Sigmoid colon (tissue), 7 donors: ENCODE results near the gene C11orf21. TPM values are rescaled to one million over a fixed set of nuclear protein-coding genes. Genes with fewer than 3 reads are reported as not detected.

Source experiments
- DNase-seq: peaks from one replicate; pipeline ENCODE4 v3.0.0-alpha.2; 2019
- H3K27ac ChIP-seq, 4 donors: fragments of 200-600 bp; sonication (generic); one replicate each; pipeline ENCODE4 v1.5.1; 2016 to 2019; ENCODE audit warnings: mild to moderate bottlenecking in 1 of 4
- H3K27me3 ChIP-seq, 3 donors: fragments of 200-600 bp; sonication (generic); one replicate each; pipeline ENCODE4 v1.5.1; 2019; ENCODE audit warnings: mild to moderate bottlenecking in 1 of 3
- H3K36me3 ChIP-seq, 4 donors: fragments of 200-600 bp; sonication (generic); one replicate each; pipeline ENCODE4 v1.5.1; 2016 to 2019
- H3K4me1 ChIP-seq, 4 donors: fragments of 200-600 bp; sonication (generic); one replicate each; pipeline ENCODE4 v1.5.1; 2017 to 2019
- H3K4me3 ChIP-seq, 4 donors: fragments of 200-600 bp; sonication (generic); one replicate each; pipeline ENCODE4 v1.5.1; 2017 to 2019; ENCODE audit warnings: mild to moderate bottlenecking in 2 of 4, moderate library complexity in 1 of 4
- H3K9me3 ChIP-seq, 4 donors: fragments of 200-600 bp in 3 of 4; sonication (generic) in 3 of 4; one replicate each; pipeline versions ENCODE4 v1.5.1 to v1.6.1; 2013 to 2019
- EP300 ChIP-seq, 4 donors: sonication (generic); formaldehyde crosslinking; IDR thresholded peaks; one replicate each; pipeline ENCODE4 v1.6.1; 2017; ENCODE audit warnings: antibody characterized with exemption in 4 of 4
- POLR2A ChIP-seq, 2 donors: fragments of 450-650 bp; IDR thresholded peaks; one replicate each; pipeline ENCODE4 v1.6.1; 2016; ENCODE audit warnings: antibody characterized with exemption in 2 of 2, mild to moderate bottlenecking in 2 of 2, moderate library complexity in 2 of 2
- POLR2AphosphoS5 ChIP-seq, 4 donors: sonication (generic); formaldehyde crosslinking; IDR thresholded peaks; one replicate each; pipeline ENCODE4 v1.6.1; 2017; ENCODE audit warnings: antibody characterized with exemption in 4 of 4
- WGBS, 2 donors: extraction: QIAGEN DNeasy Blood & Tissue Kit; methylation state at CpG; one replicate each; pipeline ENCODE4 v1.1.7; 2013; 5-methylcytosine and 5-hydroxymethylcytosine counted together
- intact Hi-C: fragments of 100-400 bp; cut with DNase I; formaldehyde crosslinking; loops from one replicate; pipeline ENCODE4 v1.15.1; 2023
- polyA plus RNA-seq, 3 donors: library from polyadenylated mRNA; stranded (reverse); fragments of 200-250 nt; gene quantifications; one replicate each; pipeline ENCODE4 v1.2.3, GENCODE V29; 2013
- total RNA-seq, 4 donors: library from RNA; depleted of rRNA; stranded (reverse); fragments of >200 nt; gene quantifications; one replicate each; pipeline ENCODE4 v1.1.0, GENCODE V29; 2016
- TF ChIP-seq, protein P1 (sequence below), 4 experiments: fragments of 450-650 bp in 3 of 4; fragments of 200-600 bp in 1 of 4; IDR thresholded peaks; one replicate each; pipeline ENCODE4 v1.5.1; 2016 to 2019; ENCODE audit warnings: antibody characterized with exemption in 4 of 4, mild to moderate bottlenecking in 3 of 4, moderate library complexity in 2 of 4
- donor health status: healthy with polysubstance abuse.
- donor health status: Bipolar disorder and iron deficiency.
- donor health status: healthy.

Gene C11orf21
- total and polyA plus RNA-seq, 7 donors = 0.68 to 6.2 (median 0.71) TPM; not detected in 4

DNA sequence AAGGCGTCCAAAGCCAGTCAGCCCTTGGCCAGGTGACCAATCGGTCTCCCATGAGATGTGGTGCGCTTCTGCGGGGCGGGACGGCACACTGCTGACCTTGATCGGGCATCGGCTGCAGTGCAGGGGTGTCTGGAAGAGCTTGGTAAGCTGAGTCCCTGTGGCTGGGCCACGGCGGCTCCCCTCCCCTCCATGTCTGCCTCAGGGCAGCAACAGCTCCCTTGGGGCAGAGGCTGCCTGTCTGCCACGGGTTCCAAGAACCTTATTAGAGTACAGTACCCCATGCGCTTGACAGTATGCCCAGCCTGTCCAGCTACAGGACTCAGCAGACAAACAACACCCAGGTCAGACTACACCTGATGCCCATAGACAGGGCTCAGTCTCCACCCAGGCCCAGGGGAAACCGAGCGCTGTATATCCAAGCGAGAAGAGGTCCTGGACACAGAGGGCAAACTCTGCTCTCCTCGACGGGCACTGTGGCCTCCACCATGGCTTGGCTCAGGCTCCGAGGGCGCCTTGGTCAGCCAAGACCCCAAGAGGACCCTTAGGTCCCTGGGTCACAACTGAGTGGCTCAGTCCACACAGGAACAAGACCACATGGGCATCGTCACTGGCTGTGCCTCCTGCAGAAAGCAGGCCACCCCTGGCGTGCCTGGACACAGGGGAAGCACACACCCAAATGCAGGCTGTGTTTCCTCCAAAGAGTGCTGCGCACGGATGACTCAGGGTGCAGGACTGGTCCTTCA, 19.0 kb upstream of the C11orf21 start:
- DNase-seq = no peak
- TF ChIP-seq, protein P1, sequence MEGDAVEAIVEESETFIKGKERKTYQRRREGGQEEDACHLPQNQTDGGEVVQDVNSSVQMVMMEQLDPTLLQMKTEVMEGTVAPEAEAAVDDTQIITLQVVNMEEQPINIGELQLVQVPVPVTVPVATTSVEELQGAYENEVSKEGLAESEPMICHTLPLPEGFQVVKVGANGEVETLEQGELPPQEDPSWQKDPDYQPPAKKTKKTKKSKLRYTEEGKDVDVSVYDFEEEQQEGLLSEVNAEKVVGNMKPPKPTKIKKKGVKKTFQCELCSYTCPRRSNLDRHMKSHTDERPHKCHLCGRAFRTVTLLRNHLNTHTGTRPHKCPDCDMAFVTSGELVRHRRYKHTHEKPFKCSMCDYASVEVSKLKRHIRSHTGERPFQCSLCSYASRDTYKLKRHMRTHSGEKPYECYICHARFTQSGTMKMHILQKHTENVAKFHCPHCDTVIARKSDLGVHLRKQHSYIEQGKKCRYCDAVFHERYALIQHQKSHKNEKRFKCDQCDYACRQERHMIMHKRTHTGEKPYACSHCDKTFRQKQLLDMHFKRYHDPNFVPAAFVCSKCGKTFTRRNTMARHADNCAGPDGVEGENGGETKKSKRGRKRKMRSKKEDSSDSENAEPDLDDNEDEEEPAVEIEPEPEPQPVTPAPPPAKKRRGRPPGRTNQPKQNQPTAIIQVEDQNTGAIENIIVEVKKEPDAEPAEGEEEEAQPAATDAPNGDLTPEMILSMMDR (IDR thresholded peaks at IDR 0.05) = no peak
- intact Hi-C loops = no loop called here

DNA sequence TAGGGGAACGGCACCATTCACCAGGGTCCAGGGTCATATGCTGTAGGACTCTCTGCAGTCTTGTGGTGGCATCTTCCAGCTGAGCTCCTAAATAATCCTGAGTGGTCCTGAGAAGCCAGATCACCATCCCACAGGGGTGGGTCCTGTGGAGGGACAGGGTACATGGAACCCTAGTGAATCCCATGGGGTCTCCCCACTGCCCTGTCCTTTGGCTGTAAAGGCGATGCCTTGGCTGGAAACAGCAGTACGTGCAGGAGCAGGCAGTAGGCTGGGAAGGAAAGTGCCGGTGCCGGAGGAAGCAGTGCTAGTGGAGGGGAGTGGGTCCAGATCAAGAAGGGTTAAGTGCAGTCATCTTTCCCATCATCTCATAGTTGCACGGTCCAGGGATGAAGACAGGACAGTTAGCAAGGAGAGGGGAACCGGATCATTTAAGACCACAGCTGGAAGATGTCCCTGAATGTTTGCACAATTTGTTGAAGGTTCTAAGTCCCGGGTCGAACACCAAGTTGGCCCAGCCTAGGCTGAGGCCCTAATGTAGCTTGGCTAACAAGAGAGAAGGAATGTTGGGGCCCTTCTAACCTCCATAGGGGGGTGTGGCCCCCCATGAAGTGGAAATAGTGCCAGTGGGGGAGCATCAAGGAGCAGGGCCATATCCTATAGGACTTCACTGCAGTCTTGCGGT, 18.2 kb upstream of the C11orf21 start:
- peak; percentile 36 for DNase-seq

More for the DNA sequence above, 19.0 kb upstream of the C11orf21 start:
- Histone ChIP-seq H3K27ac (no peak overlapping the region), H3K27me3 (no peaks in the 10 kb centered on the region), H3K4me3 (no peak overlapping the region), H3K4me1 (peaks cover 0 to 7% (median under 1%) of the 10 kb centered on the region in 4 donors), H3K9me3 (peaks cover 0 to 3% (median 0%) of the 10 kb centered on the region in 4 donors), H3K36me3 (no peaks in the 10 kb centered on the region)
- whole genome bisulfite sequencing, 2 donors = 84 to 87% methylated on average over 23 of the region's 23 CpGs

DNA sequence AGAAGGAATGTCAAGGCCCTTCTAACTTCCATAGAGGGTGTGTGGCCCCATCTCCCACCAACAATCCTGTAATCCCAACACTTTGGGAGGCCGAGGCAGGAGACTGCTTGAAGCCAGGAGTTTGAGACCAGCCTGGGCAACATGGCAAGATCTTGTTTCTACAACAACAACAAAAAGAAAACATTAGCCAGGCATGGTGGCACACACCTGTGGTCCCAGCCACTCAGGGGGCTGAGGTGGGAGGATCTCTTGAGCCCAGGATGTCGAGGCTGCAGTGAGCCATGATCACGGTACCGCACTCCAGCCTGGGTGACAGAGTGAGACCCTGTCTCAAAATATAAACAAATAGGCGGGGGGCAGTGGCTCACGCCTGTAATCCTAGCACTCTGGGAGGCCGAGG, 17.0 kb upstream of the C11orf21 start:
- no peaks in the 10 kb centered on the region for H3K36me3 ChIP-seq
- no peak for TF ChIP-seq POLR2A (IDR thresholded peaks at IDR 0.05)
- no peak for TF ChIP-seq POLR2AphosphoS5 (IDR thresholded peaks at IDR 0.05)
- no peak for TF ChIP-seq EP300 (IDR thresholded peaks at IDR 0.05)
- TF ChIP-seq, protein P1 (IDR thresholded peaks at IDR 0.05) = no peak
- no peak for DNase-seq
- peaks cover 0 to 3% (median 0%) of the 10 kb centered on the region in 4 donors for H3K9me3 ChIP-seq
- intact Hi-C loops = no loop called here
- no peak overlapping the region for H3K27ac ChIP-seq
- no peaks in the 10 kb centered on the region for H3K27me3 ChIP-seq
- H3K4me1 ChIP-seq = peaks cover 0 to 24% (median 19%) of the 10 kb centered on the region in 4 donors
- WGBS, 2 donors = 90 to 94% methylated on average over 7 of the region's 7 CpGs
- no peak overlapping the region for H3K4me3 ChIP-seq

More for the DNA sequence above, 18.2 kb upstream of the C11orf21 start:
- Histone ChIP-seq H3K36me3 (no peaks in the 10 kb centered on the region), H3K27ac (no peak overlapping the region), H3K4me3 (no peak overlapping the region), H3K27me3 (no peaks in the 10 kb centered on the region), H3K9me3 (peaks cover 0 to 3% (median 0%) of the 10 kb centered on the region in 4 donors), H3K4me1 (peaks cover 0 to 12% (median 6%) of the 10 kb centered on the region in 4 donors)
- 70 to 78% methylated on average over 10 of the region's 10 CpGs for WGBS, 2 donors
- intact Hi-C loops = no loop called here
- TF ChIP-seq POLR2A (IDR thresholded peaks at IDR 0.05) = no peak
- peak in 1 of 4 donors; percentile 10 for TF ChIP-seq POLR2AphosphoS5 (IDR thresholded peaks at IDR 0.05)
- no peak for TF ChIP-seq EP300 (IDR thresholded peaks at IDR 0.05)

DNA sequence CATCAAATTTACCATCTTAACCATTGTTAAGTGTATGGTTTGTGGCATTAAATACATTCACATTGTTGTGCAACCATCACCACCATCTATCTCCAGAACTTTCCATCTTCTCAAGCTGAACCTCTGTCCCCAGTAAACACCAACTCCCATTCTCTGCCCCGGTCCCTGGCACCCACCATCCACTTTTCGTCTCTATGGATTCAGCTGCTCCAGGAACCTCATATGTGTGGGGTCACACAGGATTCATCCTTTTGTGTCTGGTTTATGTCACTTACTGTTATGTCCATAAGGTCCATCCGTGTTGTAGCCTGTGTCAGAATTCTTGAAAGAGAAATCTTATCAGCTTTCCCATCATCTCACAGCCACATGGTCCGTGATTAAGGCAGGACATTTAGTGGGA, 16.4 kb upstream of the C11orf21 start:
- TF ChIP-seq, protein P1 (IDR thresholded peaks at IDR 0.05) = no peak
- TF ChIP-seq EP300 (IDR thresholded peaks at IDR 0.05) (no peak), POLR2A (IDR thresholded peaks at IDR 0.05) (no peak), POLR2AphosphoS5 (IDR thresholded peaks at IDR 0.05) (no peak)
- peaks cover 0 to 30% (median 24%) of the 10 kb centered on the region in 4 donors for H3K4me1 ChIP-seq
- H3K9me3 ChIP-seq = peaks cover 0 to 3% (median 0%) of the 10 kb centered on the region in 4 donors
- no peak overlapping the region for H3K27ac ChIP-seq
- peak; percentile 6 for DNase-seq
- H3K4me3 ChIP-seq = no peak overlapping the region
- no peaks in the 10 kb centered on the region for H3K36me3 ChIP-seq
- WGBS, 2 donors = 89 to 93% methylated on average over 4 of the region's 4 CpGs
- H3K27me3 ChIP-seq = no peaks in the 10 kb centered on the region
- intact Hi-C loops = no loop called here

DNA sequence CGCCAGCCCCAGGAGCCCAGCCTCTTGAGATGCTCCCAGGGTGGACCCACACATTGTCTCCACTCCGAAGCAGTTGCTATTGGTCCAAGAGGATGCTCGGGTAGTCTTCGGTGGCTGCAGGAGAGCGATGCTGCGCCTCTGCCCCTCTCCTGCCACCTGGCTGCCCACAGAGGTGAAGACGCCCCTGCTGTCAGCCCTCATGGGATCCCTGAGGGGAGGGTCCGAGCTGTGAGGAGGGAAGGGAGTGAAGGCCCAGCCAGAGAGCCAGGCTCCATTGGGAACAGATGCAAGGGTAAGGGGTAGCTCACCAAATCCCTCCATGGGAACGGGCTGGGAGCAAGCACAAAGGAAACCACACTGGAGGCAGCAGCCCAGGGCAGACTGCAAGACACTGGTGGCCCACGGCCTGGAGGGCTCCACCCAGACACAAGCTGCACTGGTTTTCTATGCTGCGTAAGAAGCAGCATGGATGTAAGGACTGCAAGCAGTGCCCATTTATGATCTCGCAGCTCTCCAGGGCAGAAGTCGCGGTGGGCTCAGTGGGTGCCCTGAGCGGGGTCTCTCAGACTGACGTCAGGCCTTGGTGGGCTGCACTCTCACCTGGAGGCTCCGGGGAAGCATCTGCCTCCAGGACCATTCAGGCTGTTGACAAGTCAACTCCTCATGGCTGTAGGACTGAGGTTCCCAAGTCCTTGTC, 15.8 kb upstream of the C11orf21 start:
- WGBS, 2 donors = 91 to 93% methylated on average over 17 of the region's 17 CpGs
- Histone ChIP-seq H3K27ac (no peak overlapping the region), H3K27me3 (no peaks in the 10 kb centered on the region), H3K36me3 (no peaks in the 10 kb centered on the region), H3K9me3 (peaks cover 0 to 3% (median 0%) of the 10 kb centered on the region in 4 donors), H3K4me1 (peaks cover 0 to 36% (median 31%) of the 10 kb centered on the region in 4 donors), H3K4me3 (no peak overlapping the region)
- TF ChIP-seq, protein P1 (IDR thresholded peaks at IDR 0.05) = no peak
- no peak for TF ChIP-seq POLR2A (IDR thresholded peaks at IDR 0.05)
- TF ChIP-seq POLR2AphosphoS5 (IDR thresholded peaks at IDR 0.05) = no peak
- TF ChIP-seq EP300 (IDR thresholded peaks at IDR 0.05) = no peak
- intact Hi-C loops = no loop called here
- DNase-seq = peak; percentile 55
